ENCODE data around the gene KPNA6. TPM values are rescaled to one million over a fixed set of nuclear protein-coding genes. Genes with fewer than 3 reads are reported as not detected.
"Not testable (repeated sequence)": the region's sequence is repeated elsewhere in the genome, so short reads cannot be mapped to it uniquely, and the experiment has no call there.

The KPNA6 gene
- total and polyA plus RNA-seq, 10 of the 15 experiments (the other 5 are each of a cell fraction or from before 2014, with no cell fraction given) = 11.1 to 55.6 (median 25.9) TPM

GRCh38 chr1:32144033-32144432, 36.2 kb downstream of the KPNA6 start:
- ATAC-seq = no peak
- DNase-seq (ENCODE audit: low read depth, low spot score) = no peak
- no peak overlapping the region for H2AFZ ChIP-seq (ENCODE audit: control insufficient read depth, low read depth, low read length)
- H3K4me3 ChIP-seq = no peak overlapping the region
- H3K27me3 ChIP-seq (replicated peaks in 1 of 2; ENCODE audit: control insufficient read depth in 2 of 2, insufficient read depth in 2 of 2, low read length in 1 of 2) = no peaks in the 10 kb centered on the region
- intact Hi-C loops (cut with micrococcal nuclease; ENCODE audit: unreplicated experiment) (no loop called here), in situ Hi-C loops (cut with MboI) (no loop called here)
- CTCF ChIA-PET = no interaction called here
- H3K36me3 ChIP-seq (ENCODE audit: control insufficient read depth in 2 of 2, insufficient read depth in 2 of 2, low read length in 1 of 2) = peaks cover 1 to 4% of the 10 kb centered on the region in 2 experiments; a peak in 2 of 4 replicates
- 100% methylated on average over 3 of the region's 3 CpGs for WGBS (ENCODE audit: insufficient coverage, insufficient replicate concordance, low lambda C conversion rate, missing lambda C conversion rate)
- no peak overlapping the region for H3K27ac ChIP-seq (ENCODE audit: control insufficient read depth, insufficient read depth)
- no peak overlapping the region for H3K9ac ChIP-seq (ENCODE audit: control insufficient read depth, insufficient read depth, low read length)
- H3K9me3 ChIP-seq (replicated peaks; ENCODE audit: control insufficient read depth, insufficient read depth, low read length) = peaks cover 7% of the 10 kb centered on the region
- no TSS peak for BruUV-seq (replicated peaks)
- TF ChIP-seq KAT2A (conservative IDR thresholded peaks at IDR 0.05; ENCODE audit: control insufficient read depth, low read depth, low read length) (no peak), GABPA (IDR thresholded peaks at IDR 0.05; ENCODE audit: low read depth) (no peak), BMI1 (IDR thresholded peaks at IDR 0.05; ENCODE audit: borderline replicate concordance) (no peak), NKRF (conservative IDR thresholded peaks at IDR 0.05) (no peak), HDAC2 (IDR thresholded peaks at IDR 0.05) (no peak), ESRRA (IDR thresholded peaks at IDR 0.05; ENCODE audit: low read length) (no peak), NFIC (IDR thresholded peaks at IDR 0.05; ENCODE audit: low read depth, low read length) (no peak), FOS (IDR thresholded peaks at IDR 0.05; ENCODE audit: borderline replicate concordance, extremely low read depth, insufficient read length) (no peak), SUPT20H (IDR thresholded peaks at IDR 0.05; ENCODE audit: borderline replicate concordance, control insufficient read depth, low read depth, low read length) (no peak)
- SMC1A ChIA-PET (ENCODE audit: uncharacterized antibody, unreplicated experiment) = no interaction called here
- POLR2A ChIA-PET = no interaction called here
- H3K79me2 ChIP-seq (ENCODE audit: control insufficient read depth, insufficient read depth, low read length) = peaks cover 28% of the 10 kb centered on the region
- H4K20me1 ChIP-seq (ENCODE audit: control insufficient read depth, insufficient read depth) = no peaks in the 10 kb centered on the region
- H3K4me2 ChIP-seq (ENCODE audit: control insufficient read depth, insufficient read depth) = no peak overlapping the region
- H3K4me1 ChIP-seq (ENCODE audit: control insufficient read depth, insufficient read depth, low read length) = peaks cover 6% of the 10 kb centered on the region
- RAD21 ChIA-PET (ENCODE audit: unreplicated experiment) = no interaction called here
- no peak for FAIRE-seq

GRCh38 chr1:32147799-32148198, 39.9 kb downstream of the KPNA6 start:
- SMC1A ChIA-PET (ENCODE audit: uncharacterized antibody, unreplicated experiment); ATAC-seq; H2AFZ ChIP-seq (ENCODE audit: control insufficient read depth, low read depth, low read length); H3K9me3 ChIP-seq (replicated peaks; ENCODE audit: control insufficient read depth, insufficient read depth, low read length); H3K27ac ChIP-seq (ENCODE audit: control insufficient read depth, insufficient read depth); H3K9ac ChIP-seq (ENCODE audit: control insufficient read depth, insufficient read depth, low read length); H4K20me1 ChIP-seq (ENCODE audit: control insufficient read depth, insufficient read depth); H3K4me1 ChIP-seq (ENCODE audit: control insufficient read depth, insufficient read depth, low read length); BruUV-seq (replicated peaks); H3K4me2 ChIP-seq (ENCODE audit: control insufficient read depth, insufficient read depth); H3K36me3 ChIP-seq (ENCODE audit: control insufficient read depth in 2 of 2, insufficient read depth in 2 of 2, low read length in 1 of 2); DNase-seq (ENCODE audit: low read depth, low spot score); H3K27me3 ChIP-seq (replicated peaks in 1 of 2; ENCODE audit: control insufficient read depth in 2 of 2, insufficient read depth in 2 of 2, low read length in 1 of 2); intact Hi-C loops (cut with micrococcal nuclease; ENCODE audit: unreplicated experiment); FAIRE-seq; in situ Hi-C loops (cut with MboI); RAD21 ChIA-PET (ENCODE audit: unreplicated experiment); H3K4me3 ChIP-seq: not testable (repeated sequence)
- POLR2A ChIA-PET = interaction anchor here (0.7 kb wide), 1 partner anchor 415 kb away, joined by 6 read pairs; no protein-coding TSS in a partner anchor
- CTCF ChIA-PET = interaction anchor here (0.6 kb wide), 2 partner anchors 11 to 103 kb away, joined by 3 read pairs; no protein-coding TSS in a partner anchor
- WGBS (ENCODE audit: insufficient coverage, insufficient replicate concordance, low lambda C conversion rate, missing lambda C conversion rate) = 98% methylated on average over 5 of the region's 5 CpGs
- H3K79me2 ChIP-seq (ENCODE audit: control insufficient read depth, insufficient read depth, low read length) = peaks cover 20% of the 10 kb centered on the region
